Midbrain (tissue), 1 donor: ENCODE results near the gene PTH2.

Experiments used
- DNase-seq: peaks from one replicate; lab custom pipeline; 2025; lab: John Stamatoyannopoulos, UW

PTH2 gene

DNA sequence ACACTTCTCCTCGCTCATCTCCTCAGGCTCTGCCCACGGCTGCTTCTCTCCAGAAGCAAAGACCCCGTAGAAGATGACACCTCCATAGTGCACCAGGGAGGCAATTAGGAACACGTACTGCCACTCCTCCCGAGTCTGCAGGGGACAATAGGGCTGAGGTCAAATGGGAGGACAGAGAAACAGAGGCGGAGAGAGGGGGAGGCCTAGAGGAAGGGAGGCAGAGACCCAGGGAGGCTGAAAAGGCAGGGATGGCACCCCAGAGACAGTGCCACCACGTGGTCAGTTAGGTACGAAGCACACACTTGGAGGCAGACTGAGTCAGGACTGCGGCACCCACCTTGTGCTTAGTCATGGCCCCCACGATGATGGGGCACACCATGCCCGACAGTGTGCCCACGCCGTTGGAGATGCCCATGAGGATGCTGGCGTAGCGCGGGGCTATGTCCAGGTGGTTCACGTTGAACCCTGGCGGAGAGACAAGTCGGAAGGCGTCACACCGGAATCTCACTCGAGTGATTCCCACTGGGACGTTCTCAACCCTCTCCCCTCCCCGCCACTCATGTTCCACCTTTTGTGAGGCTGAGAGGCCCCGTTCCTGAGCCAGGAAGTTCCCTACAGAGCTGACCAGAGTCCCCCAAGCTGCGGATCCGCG lies 7.6 kb upstream of the PTH2 start:
- no peak for DNase-seq

- no peak for DNase-seq
Measured at GRCh38 chr19:49430172-49430677, 7.0 kb upstream of the PTH2 start.

DNA sequence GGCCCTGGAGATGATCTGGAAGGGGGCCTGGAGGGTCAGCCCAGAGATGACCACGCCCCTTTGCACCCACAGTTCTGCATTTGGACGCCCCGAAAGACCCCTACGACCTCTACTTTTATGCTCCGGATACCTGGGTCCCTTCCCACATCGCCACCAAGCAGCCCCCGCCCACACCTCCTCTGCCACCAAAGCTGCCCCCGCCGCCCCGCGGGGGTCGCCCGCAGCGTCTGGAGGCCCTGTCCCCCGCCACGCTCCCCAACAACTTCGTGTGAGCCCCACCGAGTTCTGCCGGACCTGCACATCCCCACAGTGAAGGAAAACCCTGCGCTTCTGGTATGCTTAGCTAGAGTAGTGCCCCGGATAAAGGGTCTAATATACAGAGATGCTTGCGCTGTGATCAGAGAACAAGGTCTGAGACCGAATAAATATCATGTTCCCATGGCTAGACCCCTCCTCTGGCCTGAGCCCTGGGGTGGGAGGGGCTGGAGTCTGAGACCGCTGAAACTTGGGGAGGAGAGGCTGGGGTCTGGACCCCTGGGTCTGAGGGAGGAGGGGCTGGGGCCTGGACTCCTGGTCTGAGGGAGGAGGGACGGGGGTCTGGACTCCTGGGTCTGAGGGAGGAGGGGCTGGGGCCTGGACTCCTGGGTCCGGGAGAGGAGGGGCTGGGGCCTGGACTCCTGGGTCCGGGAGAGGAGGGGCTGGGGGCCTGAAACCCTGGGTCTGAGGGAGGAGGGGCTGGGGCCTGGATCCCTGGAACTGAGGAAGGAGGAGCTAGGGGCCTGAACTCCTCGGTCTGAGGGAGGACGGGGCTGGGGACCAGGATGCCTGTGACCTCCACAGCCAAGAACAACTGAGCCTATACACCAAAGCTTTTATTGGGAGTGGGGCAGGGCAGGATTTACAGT lies 5.6 kb upstream of the PTH2 start:
- no peak for DNase-seq

GRCh38 chr19:49427855-49428546 lies 4.8 kb upstream of the PTH2 start:
- no peak for DNase-seq

DNA sequence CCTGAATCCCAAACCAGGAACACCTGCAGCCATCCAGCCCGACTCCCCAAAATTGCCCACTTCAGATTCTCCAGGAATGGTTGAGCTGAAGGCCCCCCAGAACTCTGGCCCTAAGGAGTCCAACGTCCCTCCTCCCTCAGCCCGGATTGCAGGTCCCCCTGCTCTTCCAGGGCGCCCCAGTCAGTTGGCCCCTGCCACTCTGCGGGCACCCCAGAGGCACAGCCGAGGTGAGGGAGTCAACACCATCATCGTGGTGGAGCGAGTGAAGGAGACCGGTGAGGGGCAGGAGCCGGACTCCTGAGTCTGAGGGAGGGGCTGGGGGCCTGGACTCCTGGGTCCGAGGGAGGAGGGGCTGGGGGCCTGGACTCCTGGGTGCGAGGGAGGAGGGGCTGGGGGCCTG lies 4.1 kb upstream of the PTH2 start:
- DNase-seq: no peak

GRCh38 chr19:49425922-49426592 lies 2.8 kb upstream of the PTH2 start:
- no peak for DNase-seq

DNA sequence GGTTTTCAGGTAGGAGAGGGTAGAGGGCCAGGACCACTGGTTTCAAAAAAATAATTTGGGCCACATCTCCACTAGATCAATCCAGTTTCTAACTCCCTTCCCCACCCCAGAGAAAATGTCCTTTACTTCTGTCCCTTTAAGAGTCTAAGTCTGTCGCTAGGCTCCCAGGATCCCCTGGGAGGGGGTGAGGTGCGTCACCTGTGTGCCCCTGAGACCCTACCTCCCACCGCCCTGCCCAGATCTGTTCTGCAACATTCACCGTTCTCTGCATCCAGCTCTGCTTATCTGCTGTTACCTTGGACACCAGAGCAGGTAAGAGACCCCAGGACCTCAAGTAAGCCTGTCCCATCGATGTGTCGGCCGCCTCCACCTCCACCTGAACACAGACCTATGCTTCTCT lies 1.9 kb upstream of the PTH2 start, which contains the start of gene GFY:
TSS of gene GFY (plus strand) at position 211 of the 400 bp plus-strand sequence. CDS start 1,043 bp downstream, outside the sequence.
- DNase-seq: no peak

DNA sequence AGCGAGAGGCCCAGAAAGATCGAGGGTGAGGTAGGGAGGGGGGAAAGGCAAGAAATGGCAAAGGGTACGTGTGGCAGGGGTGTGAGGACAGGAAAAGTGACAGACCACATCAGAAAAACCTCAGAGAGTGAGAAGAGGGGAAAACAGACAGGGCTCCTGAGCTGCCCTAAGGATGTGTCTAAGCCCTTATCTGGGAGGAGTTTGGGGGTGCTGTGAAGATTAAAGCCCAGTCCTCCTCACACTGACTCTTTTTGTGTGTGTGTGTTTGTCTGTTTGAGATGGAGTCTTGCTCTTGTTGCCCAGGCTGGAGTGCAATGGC lies 703 bp upstream of the PTH2 start:
- no peak for DNase-seq

DNA sequence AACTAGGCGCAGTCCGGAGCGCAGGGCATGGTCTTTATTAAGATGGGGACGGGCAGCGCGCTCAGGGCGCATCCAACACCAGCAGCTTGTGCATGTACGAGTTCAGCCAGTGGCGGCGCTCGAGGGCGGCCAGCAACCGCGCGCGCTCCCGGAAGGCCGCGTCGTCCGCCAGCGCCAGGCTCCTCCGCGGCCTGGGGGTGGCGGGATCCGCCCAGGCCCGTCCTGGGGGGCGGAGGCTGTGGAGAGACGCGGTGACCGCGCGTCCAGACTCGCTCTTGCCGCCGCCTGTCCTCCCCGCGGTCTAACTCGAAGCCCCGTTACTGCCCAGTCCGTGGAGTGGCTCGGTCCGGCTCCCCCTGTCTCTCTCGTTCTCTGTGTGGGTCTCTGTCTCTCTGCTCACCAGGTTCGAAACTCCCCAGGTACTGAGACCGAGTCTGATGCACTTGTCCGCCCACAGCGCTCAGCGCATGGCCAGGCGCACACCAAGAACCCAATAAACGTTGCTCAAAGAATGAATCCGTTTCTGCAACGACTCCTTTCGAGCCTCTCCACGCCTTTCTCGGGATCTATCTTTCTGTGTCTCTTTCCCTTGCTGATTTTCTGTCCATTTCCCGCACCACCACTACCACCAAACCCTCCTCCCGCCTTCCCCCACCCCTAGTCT lies 702 bp downstream of the PTH2 start:
- DNase-seq: no peak

- no peak for DNase-seq
Measured at GRCh38 chr19:49421878-49422202, 1.4 kb downstream of the PTH2 start.

DNA sequence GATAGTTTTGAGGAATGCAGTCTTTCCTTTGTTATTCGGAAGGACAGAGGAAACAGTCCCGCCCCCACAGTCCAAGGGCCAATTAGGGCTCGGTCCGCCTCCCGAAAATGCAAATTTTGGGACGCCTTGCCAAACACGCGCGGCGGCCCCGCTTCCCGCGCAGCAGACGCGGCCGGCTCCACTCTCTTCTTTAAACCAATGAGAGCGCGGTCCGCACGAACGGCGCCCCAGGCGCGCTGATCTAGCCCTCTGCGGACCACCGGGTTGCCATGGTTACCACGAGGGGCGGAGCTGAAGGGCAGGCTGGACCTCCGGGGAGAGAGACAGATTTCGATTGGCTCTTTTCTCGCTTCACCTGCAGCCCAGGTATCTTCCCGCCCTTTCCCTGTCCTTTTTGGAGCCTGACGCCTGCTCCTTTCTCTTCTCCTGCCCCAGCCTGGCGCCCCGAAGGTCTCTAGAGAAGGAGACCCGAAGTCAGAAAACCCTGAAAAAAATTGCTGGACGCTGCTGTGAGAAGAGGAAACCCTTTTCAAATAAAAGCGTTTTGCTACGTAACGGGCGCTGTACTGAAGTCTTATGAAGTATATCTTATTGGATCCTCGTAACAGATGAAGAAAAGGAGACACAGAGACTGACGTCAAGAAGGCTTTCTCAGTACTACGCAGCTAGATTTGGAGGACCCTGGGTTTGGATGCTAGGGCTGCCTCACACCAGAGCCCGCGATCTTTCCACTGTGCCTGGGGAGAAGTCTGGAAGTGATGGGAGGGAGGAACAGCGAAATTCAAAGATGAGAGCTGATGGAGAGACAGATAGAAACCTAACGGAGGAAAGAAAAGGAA lies 2.0 kb downstream of the PTH2 start:
- DNase-seq: no peak

DNA sequence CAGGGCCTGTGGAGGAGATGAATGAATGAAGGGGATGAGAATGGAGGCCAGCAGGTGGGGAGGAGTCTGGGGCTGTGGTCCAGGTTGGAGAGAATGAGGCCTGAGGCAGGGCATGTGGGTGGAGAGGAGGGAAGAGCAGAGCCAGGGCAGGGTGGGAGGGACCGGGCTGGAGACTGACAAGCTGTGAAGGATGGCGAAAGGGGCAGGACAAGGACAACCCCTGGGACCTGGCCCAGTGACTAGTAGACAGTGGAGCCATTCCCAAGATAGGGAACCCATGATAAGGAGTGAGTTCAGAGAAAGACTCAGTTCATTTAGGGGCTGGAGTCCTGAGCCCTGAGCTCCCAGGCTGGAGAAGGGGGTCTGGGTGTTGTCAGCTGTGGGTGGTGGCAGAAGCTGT lies 3.0 kb downstream of the PTH2 start:
- no peak for DNase-seq

DNA sequence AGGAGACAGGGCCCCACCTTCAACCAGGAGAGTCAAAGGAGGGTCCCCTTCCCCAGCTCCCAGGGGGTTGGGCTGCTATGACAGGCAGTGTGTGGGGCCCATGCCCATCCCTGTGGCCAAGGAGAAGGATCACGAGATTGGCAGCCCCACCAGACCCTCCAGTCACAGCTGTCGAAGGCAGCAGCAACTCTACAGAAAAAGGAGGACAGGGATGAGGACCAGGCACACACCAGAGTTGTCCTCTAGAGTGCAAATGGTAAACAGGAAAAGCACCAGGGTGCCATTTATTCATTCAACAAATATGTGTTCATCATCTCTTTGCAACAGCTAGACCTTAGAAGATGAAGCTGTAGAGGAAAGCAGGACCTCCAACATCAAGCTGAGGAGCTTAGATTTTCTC lies 4.1 kb downstream of the PTH2 start:
- DNase-seq: no peak

GRCh38 chr19:49418511-49418910 lies 4.7 kb downstream of the PTH2 start:
- no peak for DNase-seq

- DNase-seq: no peak
Measured at GRCh38 chr19:49417088-49417487, 6.2 kb downstream of the PTH2 start.

GRCh38 chr19:49415810-49416200 lies 7.4 kb downstream of the PTH2 start:
- DNase-seq: no peak

DNA sequence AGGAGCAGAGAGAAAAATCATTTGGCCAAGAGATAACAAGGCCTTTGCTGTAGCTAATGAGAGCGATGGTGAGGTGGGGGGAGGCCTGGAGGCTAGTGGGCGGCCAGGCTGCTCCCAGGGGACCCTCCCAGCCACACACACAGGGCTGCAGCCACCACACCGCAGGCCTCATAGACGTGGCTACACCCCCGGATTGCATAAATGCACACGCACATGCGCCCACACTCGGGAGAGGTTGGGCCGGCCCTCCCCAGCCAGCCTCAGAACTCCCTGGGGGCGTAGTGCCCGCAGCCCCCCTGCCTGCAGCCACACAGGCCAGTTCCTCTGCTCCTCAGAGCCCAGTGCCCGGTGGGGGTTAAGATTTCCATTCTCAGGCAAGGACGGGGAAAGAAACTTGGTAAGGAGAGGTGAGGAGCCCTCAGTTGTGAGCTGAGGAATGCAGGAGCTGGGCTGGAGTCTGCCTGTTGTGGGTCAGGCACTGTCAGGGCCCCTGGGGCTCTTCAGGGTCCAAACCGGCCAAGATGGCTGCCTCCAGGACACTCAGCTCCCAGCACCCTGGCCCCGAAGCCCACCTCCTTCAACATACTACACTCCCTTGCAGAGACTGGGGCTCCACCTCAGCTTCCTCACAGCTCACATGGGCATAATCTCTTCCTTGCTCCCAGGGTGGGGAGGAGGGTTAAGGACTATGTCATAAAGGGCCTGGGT lies 8.0 kb downstream of the PTH2 start:
- DNase-seq: no peak

- no peak for DNase-seq
Measured at GRCh38 chr19:49414256-49414655, 9.0 kb downstream of the PTH2 start.

GRCh38 chr19:49413348-49413747 lies 9.9 kb downstream of the PTH2 start:
- no peak for DNase-seq

DNA sequence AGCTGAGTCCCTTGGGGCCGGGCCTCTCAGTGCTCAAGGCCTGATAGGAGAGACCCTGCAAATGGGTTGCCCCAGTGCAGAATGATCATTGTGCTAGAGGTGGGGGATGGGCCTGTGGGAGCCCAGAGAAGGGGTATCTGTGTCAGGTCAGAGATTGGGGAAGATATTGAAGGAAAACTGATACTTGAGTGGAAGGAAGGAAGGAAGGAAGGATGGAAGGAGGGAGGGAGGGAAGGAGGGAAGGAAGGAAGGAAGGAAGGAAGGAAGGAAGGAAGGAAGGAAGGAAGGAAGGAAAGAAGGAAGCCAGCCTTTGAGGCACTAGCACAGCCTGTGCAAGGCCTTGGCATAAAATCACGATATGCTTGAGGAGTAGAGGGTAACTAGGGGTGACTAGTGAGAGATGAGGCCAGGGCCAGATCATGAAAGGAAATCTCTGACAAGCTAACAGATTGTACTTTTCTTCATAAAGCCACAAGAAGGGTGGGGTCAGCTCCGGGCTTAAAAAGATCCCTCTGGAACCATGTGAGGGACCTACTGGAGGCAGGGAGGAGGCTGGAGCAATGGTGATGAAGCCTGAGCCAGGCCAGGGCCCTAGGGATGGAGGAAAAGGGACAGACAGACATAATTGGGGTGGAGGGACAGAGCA lies 11.4 kb downstream of the PTH2 start:
- no peak for DNase-seq
